Panc1 (cell line): Measurements from ENCODE around the gene LIPT2. TPM values are rescaled to one million over a fixed set of nuclear protein-coding genes. Genes with fewer than 3 reads are reported as not detected.

Experiments
- ATAC-seq: fragments of 200-7000 bp; cut with Tn5 transposase; 2 replicates; pipeline ENCODE4 v1.9.1; 2020; ENCODE audit warnings: mild to moderate bottlenecking, moderate library complexity
- BruUV-seq: library from RNA; stranded (reverse); fragments of 400-500 nt; replicated peaks from 2 replicates; lab custom pipeline; 2021; lab: Mats Ljungman, UMichigan
- CTCF ChIA-PET: fragments of 300-600 bp; sonication (Branson Sonifier 250); formaldehyde crosslinking; loops from one replicate; lab custom pipeline; 2022; ENCODE audit warnings: antibody characterized with exemption; lab: Charles Lee
- POLR2A ChIA-PET: fragments of 300-600 bp; sonication (Branson Sonifier 250); formaldehyde crosslinking; loops from one replicate; lab custom pipeline; 2022; ENCODE audit warnings: antibody characterized with exemption; lab: Charles Lee
- DNase-seq: peaks from one replicate; pipeline ENCODE4 v3.0.0-alpha.2; 2010; ENCODE audit warnings: low read depth, low spot score
- H3K27ac ChIP-seq: 2 replicates; pipeline ENCODE4 v1.5.1; 2011; ENCODE audit warnings: mild to moderate bottlenecking, low read length, inconsistent platforms
- H3K27me3 ChIP-seq: fragments of 200-500 bp; sonication (Bioruptor generic); 2 replicates; pipeline ENCODE4 v1.6.0; 2014; ENCODE audit warnings: low read length, inconsistent platforms; ENCODE audit not compliant: control insufficient read depth, insufficient read depth
- H3K36me3 ChIP-seq: fragments of 200-500 bp; sonication (Bioruptor generic); 2 replicates; pipeline ENCODE4 v1.5.1; 2014; ENCODE audit warnings: inconsistent platforms, mild to moderate bottlenecking, low read length, moderate library complexity; ENCODE audit not compliant: control insufficient read depth, insufficient read depth
- H3K4me1 ChIP-seq: 2 replicates; pipeline ENCODE4 v1.5.1; 2011; ENCODE audit warnings: inconsistent platforms, mild to moderate bottlenecking, low read length, moderate library complexity; ENCODE audit not compliant: control insufficient read depth, insufficient read depth
- H3K4me3 ChIP-seq, 2 experiments: 2 replicates each; pipeline ENCODE4 v1.5.1; 2011 to 2012; ENCODE audit warnings: low read depth in 2 of 2, low read length in 2 of 2, mild to moderate bottlenecking in 2 of 2, inconsistent platforms in 1 of 2, moderate library complexity in 1 of 2
- H3K9me3 ChIP-seq: fragments of 200-500 bp; sonication (Bioruptor generic); 2 replicates; pipeline ENCODE4 v1.5.1; 2014; ENCODE audit warnings: low read depth, mild to moderate bottlenecking, inconsistent platforms, low read length, moderate library complexity; ENCODE audit not compliant: control insufficient read depth, insufficient read depth
- POLR2AphosphoS5 ChIP-seq: IDR thresholded peaks from 2 replicates; pipeline ENCODE4 v1.6.1; 2012; ENCODE audit warnings: mild to moderate bottlenecking, low read depth, low read length, moderate library complexity
- SIN3A ChIP-seq: IDR thresholded peaks from 2 replicates; pipeline ENCODE4 v1.6.1; 2012; ENCODE audit warnings: low read depth, mild to moderate bottlenecking, low read length, moderate library complexity, borderline replicate concordance; ENCODE audit not compliant: insufficient read depth
- TCF7L2 ChIP-seq: IDR thresholded peaks from 2 replicates; pipeline ENCODE4 v1.6.1; 2011; ENCODE audit warnings: mild to moderate bottlenecking, low read depth, low read length, inconsistent platforms
- in situ Hi-C: cut with HindIII; loops from 2 replicates; pipeline ENCODE4 v1.10.0; 2016; ENCODE audit warnings: low sequenced_read_pairs, low pct_unique_long_range_greater_than_20kb
- intact Hi-C: fragments of 100-400 bp; cut with micrococcal nuclease; formaldehyde crosslinking; loops from one replicate; pipeline ENCODE4 v1.10.0; 2022; ENCODE audit not compliant: unreplicated experiment
- total RNA-seq: library from RNA; stranded (reverse); gene quantifications from one replicate; pipeline ENCODE4 v1.2.1, GENCODE V29; 2021; ENCODE audit not compliant: unreplicated experiment
- TF ChIP-seq, protein P1 (sequence below): fragments of 450-650 bp; IDR thresholded peaks from 2 replicates; pipeline ENCODE4 v1.5.1; 2017; ENCODE audit warnings: mild to moderate bottlenecking
- TF ChIP-seq, protein P2 (sequence below), 2 experiments: IDR thresholded peaks; 2 replicates each; pipeline ENCODE4 v1.6.1; 2011 to 2012; ENCODE audit warnings: low read depth in 2 of 2, control low read depth in 1 of 2, low read length in 1 of 2, mild to moderate bottlenecking in 1 of 2, moderate library complexity in 1 of 2; ENCODE audit not compliant: insufficient read depth in 1 of 2

LIPT2 gene
- total RNA-seq, 1 experiment from 2014 or later, result 6.2 TPM

DNA sequence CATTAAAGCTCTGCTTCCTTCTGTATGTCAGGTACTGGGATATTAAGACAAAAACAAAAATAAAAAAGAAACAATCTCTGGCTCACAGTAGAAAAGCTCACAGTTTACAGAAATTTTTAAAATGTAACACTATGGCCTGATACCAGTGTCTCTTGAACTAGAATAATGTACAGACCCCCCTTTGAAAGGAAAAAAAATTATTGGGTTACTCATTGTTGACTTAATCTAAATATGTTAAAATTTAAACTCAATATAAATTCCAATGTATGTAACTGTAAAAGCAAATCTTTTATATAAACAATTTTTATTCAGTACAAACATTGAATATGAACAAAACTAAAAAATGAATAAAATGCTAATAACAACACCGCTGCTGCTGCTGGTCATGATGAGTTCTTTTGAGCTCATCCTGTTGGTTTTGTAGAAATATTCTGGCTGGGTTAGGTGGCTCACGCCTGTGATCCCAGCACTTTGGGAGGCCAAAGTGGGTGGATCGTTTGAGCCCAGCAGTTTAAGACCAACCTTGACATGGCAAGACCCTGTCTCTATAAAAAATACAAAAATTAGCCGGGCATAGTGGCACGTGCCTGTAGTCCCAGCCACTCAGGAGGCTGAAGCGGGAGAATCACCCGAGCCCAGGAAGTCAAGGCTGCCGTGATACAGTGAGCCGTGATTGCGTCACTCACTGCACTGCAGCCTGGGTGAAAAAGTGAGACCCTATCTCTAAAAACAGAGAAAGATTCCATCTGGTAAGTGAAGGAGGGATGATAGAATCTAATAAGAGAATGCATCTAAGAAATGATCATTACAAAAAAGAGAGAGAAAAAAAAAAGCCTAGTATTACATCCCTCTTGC is 14.4 kb downstream of the LIPT2 start:
- DNase-seq (no peak), ATAC-seq (no peak)
- no TSS peak for BruUV-seq
- Histone ChIP-seq H3K4me1 (no peaks in the 10 kb centered on the region), H3K9me3 (no peaks in the 10 kb centered on the region), H3K4me3 (no peak overlapping the region), H3K27ac (no peak overlapping the region), H3K27me3 (no peaks in the 10 kb centered on the region; the same call in 1 of the 2 replicates), H3K36me3 (no peaks in the 10 kb centered on the region)
- ChIA-PET POLR2A (no interaction called here), CTCF (no interaction called here)
- in situ Hi-C loops (no loop called here), intact Hi-C loops (no loop called here)
- TF ChIP-seq POLR2AphosphoS5, result no peak
- no peak for TF ChIP-seq SIN3A
- TF ChIP-seq, protein P1, sequence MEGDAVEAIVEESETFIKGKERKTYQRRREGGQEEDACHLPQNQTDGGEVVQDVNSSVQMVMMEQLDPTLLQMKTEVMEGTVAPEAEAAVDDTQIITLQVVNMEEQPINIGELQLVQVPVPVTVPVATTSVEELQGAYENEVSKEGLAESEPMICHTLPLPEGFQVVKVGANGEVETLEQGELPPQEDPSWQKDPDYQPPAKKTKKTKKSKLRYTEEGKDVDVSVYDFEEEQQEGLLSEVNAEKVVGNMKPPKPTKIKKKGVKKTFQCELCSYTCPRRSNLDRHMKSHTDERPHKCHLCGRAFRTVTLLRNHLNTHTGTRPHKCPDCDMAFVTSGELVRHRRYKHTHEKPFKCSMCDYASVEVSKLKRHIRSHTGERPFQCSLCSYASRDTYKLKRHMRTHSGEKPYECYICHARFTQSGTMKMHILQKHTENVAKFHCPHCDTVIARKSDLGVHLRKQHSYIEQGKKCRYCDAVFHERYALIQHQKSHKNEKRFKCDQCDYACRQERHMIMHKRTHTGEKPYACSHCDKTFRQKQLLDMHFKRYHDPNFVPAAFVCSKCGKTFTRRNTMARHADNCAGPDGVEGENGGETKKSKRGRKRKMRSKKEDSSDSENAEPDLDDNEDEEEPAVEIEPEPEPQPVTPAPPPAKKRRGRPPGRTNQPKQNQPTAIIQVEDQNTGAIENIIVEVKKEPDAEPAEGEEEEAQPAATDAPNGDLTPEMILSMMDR, result no peak
- TF ChIP-seq, protein P2, sequence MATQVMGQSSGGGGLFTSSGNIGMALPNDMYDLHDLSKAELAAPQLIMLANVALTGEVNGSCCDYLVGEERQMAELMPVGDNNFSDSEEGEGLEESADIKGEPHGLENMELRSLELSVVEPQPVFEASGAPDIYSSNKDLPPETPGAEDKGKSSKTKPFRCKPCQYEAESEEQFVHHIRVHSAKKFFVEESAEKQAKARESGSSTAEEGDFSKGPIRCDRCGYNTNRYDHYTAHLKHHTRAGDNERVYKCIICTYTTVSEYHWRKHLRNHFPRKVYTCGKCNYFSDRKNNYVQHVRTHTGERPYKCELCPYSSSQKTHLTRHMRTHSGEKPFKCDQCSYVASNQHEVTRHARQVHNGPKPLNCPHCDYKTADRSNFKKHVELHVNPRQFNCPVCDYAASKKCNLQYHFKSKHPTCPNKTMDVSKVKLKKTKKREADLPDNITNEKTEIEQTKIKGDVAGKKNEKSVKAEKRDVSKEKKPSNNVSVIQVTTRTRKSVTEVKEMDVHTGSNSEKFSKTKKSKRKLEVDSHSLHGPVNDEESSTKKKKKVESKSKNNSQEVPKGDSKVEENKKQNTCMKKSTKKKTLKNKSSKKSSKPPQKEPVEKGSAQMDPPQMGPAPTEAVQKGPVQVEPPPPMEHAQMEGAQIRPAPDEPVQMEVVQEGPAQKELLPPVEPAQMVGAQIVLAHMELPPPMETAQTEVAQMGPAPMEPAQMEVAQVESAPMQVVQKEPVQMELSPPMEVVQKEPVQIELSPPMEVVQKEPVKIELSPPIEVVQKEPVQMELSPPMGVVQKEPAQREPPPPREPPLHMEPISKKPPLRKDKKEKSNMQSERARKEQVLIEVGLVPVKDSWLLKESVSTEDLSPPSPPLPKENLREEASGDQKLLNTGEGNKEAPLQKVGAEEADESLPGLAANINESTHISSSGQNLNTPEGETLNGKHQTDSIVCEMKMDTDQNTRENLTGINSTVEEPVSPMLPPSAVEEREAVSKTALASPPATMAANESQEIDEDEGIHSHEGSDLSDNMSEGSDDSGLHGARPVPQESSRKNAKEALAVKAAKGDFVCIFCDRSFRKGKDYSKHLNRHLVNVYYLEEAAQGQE (IDR thresholded peaks at IDR 0.05; ENCODE audit: insufficient read depth in 1 of 2, low read depth in 2 of 2, low read length in 1 of 2), result no peak
- TF ChIP-seq TCF7L2, result no peak

DNA sequence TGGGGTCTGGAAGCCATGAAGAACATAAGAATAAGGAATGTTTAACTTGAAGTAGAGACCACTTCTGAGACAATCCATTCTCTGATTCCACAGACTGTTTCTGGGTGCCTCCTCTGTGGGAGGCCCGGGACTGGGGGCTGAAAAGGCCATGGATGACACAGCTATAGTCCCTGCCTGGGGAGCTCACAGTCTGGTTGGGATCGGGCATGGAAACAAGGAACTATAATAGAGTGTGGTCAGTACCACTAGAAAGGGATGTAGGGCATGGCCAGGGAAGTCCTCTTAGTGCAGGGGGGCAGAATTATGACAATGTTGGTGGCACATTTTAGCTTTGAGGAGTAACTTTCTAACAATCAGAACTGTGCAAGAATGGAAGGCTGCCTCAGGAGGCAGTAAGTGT is 17.0 kb downstream of the LIPT2 start:
- in situ Hi-C loops, result no loop called here
- BruUV-seq, result no TSS peak

More for the DNA sequence above, 17.0 kb downstream of the LIPT2 start:
- peaks cover 2% of the 10 kb centered on the region for H3K27me3 ChIP-seq
- DNase-seq (no peak), ATAC-seq (no peak)
- TF ChIP-seq, protein P2 (IDR thresholded peaks at IDR 0.05; ENCODE audit: insufficient read depth in 1 of 2, low read depth in 2 of 2, low read length in 1 of 2), result no peak
- TF ChIP-seq POLR2AphosphoS5, result no peak
- TF ChIP-seq SIN3A, result no peak
- TF ChIP-seq, protein P1, result no peak
- no peak for TF ChIP-seq TCF7L2
- intact Hi-C loops, result no loop called here
- H3K4me3 ChIP-seq, result no peak overlapping the region
- H3K27ac ChIP-seq, result no peak overlapping the region
- H3K9me3 ChIP-seq, result no peaks in the 10 kb centered on the region
- H3K36me3 ChIP-seq, result no peaks in the 10 kb centered on the region
- POLR2A ChIA-PET, result no interaction called here
- CTCF ChIA-PET, result interaction anchor here (1.1 kb wide), 1 partner anchor 23 kb away, joined by 6 read pairs; no protein-coding TSS in a partner anchor
- H3K4me1 ChIP-seq, result no peaks in the 10 kb centered on the region
